Duodenal mucosa (tissue), 2 donors: ENCODE data around the gene ANKRD16.

Experiments used
- H3K27ac ChIP-seq: one replicate; pipeline ENCODE4 v1.7.0; 2013; ENCODE audit warnings: low read depth, low read length
- H3K27me3 ChIP-seq, 2 donors: one replicate each; pipeline ENCODE4 v1.7.0; 2013; ENCODE audit warnings: low read length in 2 of 2, control low read depth in 1 of 2; ENCODE audit not compliant: insufficient read depth in 2 of 2, control insufficient read depth in 1 of 2
- H3K36me3 ChIP-seq, 2 donors: one replicate each; pipeline ENCODE4 v1.7.0; 2013; ENCODE audit warnings: low read length in 2 of 2, control low read depth in 1 of 2; ENCODE audit not compliant: insufficient read depth in 2 of 2, control insufficient read depth in 1 of 2
- H3K4me1 ChIP-seq, 2 donors: one replicate each; pipeline ENCODE4 v1.7.0; 2013; ENCODE audit warnings: low read length in 2 of 2, control low read depth in 1 of 2; ENCODE audit not compliant: insufficient read depth in 2 of 2, control insufficient read depth in 1 of 2
- H3K4me3 ChIP-seq, 2 donors: one replicate each; pipeline ENCODE4 v1.7.0; 2013; ENCODE audit warnings: low read length in 2 of 2, low read depth in 1 of 2
- H3K9ac ChIP-seq, 2 donors: one replicate each; pipeline ENCODE4 v1.7.0; 2013; ENCODE audit warnings: low read length in 2 of 2, low read depth in 1 of 2
- H3K9me3 ChIP-seq, 2 donors: one replicate each; pipeline ENCODE4 v1.7.0; 2013; ENCODE audit warnings: low read length in 2 of 2, control low read depth in 1 of 2; ENCODE audit not compliant: control insufficient read depth in 1 of 2

The ANKRD16 gene

DNA sequence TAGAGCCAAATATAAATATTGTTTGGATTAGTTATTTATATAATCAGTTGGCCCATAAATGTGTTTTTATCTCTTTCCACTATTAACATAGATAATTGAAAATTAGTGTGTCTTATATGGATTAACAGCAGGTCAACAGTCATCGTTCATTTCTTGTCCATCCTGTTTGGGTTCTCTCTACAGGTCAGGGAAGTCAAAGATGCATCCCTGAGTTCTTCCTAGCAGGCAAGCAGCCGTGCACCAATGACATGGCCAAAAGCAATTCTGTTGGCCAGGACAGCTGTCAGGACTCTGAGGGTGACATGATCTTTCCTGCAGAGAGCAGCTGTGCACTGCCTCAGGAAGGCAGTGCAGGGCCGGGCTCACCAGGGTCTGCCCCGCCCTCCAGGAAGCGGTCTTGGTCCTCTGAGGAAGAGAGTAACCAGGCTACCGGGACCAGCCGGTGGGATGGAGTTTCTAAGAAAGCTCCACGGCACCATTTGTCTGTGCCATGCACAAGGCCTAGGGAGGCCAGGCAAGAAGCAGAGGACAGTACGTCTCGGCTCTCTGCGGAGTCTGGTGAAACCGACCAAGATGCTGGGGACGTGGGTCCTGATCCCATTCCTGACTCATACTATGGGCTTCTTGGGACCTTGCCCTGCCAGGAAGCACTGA is 16.3 kb upstream of the ANKRD16 start:
- H3K27ac ChIP-seq: no peak overlapping the region
- peak overlapping the region in 1 of 2 donors; percentile 28 for H3K4me3 ChIP-seq
- H3K36me3 ChIP-seq: peaks cover 24 to 42% of the 10 kb centered on the region in 2 donors
- no peak overlapping the region for H3K9ac ChIP-seq
- peaks cover 8 to 15% of the 10 kb centered on the region in 2 donors for H3K4me1 ChIP-seq
- H3K9me3 ChIP-seq: no peaks in the 10 kb centered on the region
- H3K27me3 ChIP-seq: no peaks in the 10 kb centered on the region

- peaks cover 12 to 24% of the 10 kb centered on the region in 2 donors for H3K36me3 ChIP-seq
- H3K9me3 ChIP-seq: no peaks in the 10 kb centered on the region
- H3K4me1 ChIP-seq: peaks cover 8 to 15% of the 10 kb centered on the region in 2 donors
- H3K9ac ChIP-seq: no peak overlapping the region
- no peaks in the 10 kb centered on the region for H3K27me3 ChIP-seq
- no peak overlapping the region for H3K4me3 ChIP-seq
- no peak overlapping the region for H3K27ac ChIP-seq
These were observed 14.5 kb upstream of the ANKRD16 start for GRCh38 chr10:5904227-5904626.

DNA sequence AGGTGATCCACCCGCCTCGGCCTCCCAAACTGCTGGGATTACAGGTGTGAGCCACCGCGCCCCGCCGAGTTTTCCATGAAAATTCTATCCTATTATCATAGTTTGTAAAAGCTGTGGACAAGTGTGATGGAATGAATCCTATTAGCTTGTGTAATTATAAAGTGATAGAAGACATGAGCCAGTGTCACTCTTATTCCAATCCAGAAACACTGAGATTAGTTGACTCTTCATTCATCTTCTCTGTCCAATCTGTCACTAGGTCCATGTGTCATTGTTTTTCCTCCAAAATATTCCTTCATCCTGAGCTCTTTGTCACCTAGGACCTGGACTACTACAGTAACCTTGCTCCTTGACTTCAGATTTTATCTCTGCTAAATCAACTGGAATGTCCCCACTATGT is 13.9 kb upstream of the ANKRD16 start:
- no peak overlapping the region for H3K4me3 ChIP-seq
- H3K9ac ChIP-seq: no peak overlapping the region
- H3K4me1 ChIP-seq: peaks cover 8 to 15% of the 10 kb centered on the region in 2 donors
- H3K36me3 ChIP-seq: peaks cover 7 to 20% of the 10 kb centered on the region in 2 donors
- no peak overlapping the region for H3K27ac ChIP-seq
- H3K9me3 ChIP-seq: no peaks in the 10 kb centered on the region
- no peaks in the 10 kb centered on the region for H3K27me3 ChIP-seq

GRCh38 chr10:5902511-5903274 is 13.0 kb upstream of the ANKRD16 start:
- H3K4me1 ChIP-seq: peaks cover 8 to 15% of the 10 kb centered on the region in 2 donors
- peaks cover 7 to 24% of the 10 kb centered on the region in 2 donors for H3K36me3 ChIP-seq
- H3K27ac ChIP-seq: no peak overlapping the region
- H3K4me3 ChIP-seq: no peak overlapping the region
- no peaks in the 10 kb centered on the region for H3K27me3 ChIP-seq
- peaks cover 0 to 4% of the 10 kb centered on the region in 2 donors for H3K9me3 ChIP-seq
- no peak overlapping the region for H3K9ac ChIP-seq

DNA sequence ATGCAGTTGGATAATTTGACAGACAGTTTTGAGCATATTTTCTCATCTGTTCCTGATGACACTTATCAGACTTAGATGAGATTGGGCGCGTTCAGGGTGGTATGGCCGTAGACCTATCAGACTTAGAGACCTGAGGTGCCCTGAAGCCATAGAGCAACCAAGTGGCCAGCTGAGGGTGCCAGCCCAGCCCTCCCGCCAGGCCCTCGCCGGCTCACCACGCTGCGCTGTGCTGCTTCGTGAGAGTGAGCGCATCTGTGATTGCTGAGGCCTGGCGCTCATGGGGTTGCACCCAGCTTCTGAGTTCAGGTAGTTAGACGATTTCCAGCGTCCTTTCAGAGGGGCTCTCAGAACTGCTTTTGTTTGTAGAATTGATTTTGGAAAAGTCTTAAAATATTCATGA is 10.6 kb upstream of the ANKRD16 start:
- H3K9ac ChIP-seq: no peak overlapping the region
- H3K9me3 ChIP-seq: peaks cover 0 to 4% of the 10 kb centered on the region in 2 donors
- no peak overlapping the region for H3K27ac ChIP-seq
- H3K4me3 ChIP-seq: no peak overlapping the region
- H3K4me1 ChIP-seq: peaks cover 7 to 8% of the 10 kb centered on the region in 2 donors
- peaks cover 0 to 22% of the 10 kb centered on the region in 2 donors for H3K36me3 ChIP-seq
- no peaks in the 10 kb centered on the region for H3K27me3 ChIP-seq

DNA sequence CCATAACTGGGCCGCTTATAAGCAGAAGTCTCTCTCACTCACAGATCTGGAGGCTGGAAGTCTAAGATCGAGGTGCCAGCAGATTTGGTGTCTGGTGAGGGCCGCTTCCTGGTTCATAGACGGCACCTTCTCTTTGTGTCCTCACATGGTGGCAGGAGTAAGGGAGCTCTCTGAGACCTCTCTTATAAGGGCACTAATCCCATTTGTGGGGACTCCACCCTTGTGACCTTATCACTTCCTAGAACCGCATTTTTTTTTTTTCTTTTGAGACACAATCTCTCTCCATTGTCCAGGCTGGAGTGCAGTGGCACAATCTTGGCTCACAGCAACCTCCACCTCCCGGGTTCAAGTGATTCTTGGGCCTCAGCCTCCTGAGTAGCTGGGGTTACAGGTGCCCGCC is 8.5 kb upstream of the ANKRD16 start:
- Histone ChIP-seq H3K9ac (no peak overlapping the region), H3K36me3 (peaks cover 7 to 38% of the 10 kb centered on the region in 2 donors), H3K4me3 (no peak overlapping the region), H3K4me1 (peaks cover 4 to 12% of the 10 kb centered on the region in 2 donors), H3K9me3 (peaks cover 0 to 4% of the 10 kb centered on the region in 2 donors), H3K27ac (no peak overlapping the region), H3K27me3 (no peaks in the 10 kb centered on the region)

GRCh38 chr10:5897504-5897903 is 7.8 kb upstream of the ANKRD16 start:
- no peak overlapping the region for H3K27ac ChIP-seq
- H3K9me3 ChIP-seq: peaks cover 0 to 4% of the 10 kb centered on the region in 2 donors
- no peak overlapping the region for H3K4me3 ChIP-seq
- no peaks in the 10 kb centered on the region for H3K27me3 ChIP-seq
- peaks cover 9 to 12% of the 10 kb centered on the region in 2 donors for H3K4me1 ChIP-seq
- H3K9ac ChIP-seq: no peak overlapping the region
- peaks cover 7 to 38% of the 10 kb centered on the region in 2 donors for H3K36me3 ChIP-seq

GRCh38 chr10:5897053-5897340 is 7.3 kb upstream of the ANKRD16 start:
- peaks cover 7 to 38% of the 10 kb centered on the region in 2 donors for H3K36me3 ChIP-seq
- H3K27ac ChIP-seq: no peak overlapping the region
- H3K9ac ChIP-seq: no peak overlapping the region
- no peaks in the 10 kb centered on the region for H3K27me3 ChIP-seq
- H3K9me3 ChIP-seq: peaks cover 0 to 4% of the 10 kb centered on the region in 2 donors
- H3K4me1 ChIP-seq: peaks cover 9 to 17% of the 10 kb centered on the region in 2 donors
- no peak overlapping the region for H3K4me3 ChIP-seq

DNA sequence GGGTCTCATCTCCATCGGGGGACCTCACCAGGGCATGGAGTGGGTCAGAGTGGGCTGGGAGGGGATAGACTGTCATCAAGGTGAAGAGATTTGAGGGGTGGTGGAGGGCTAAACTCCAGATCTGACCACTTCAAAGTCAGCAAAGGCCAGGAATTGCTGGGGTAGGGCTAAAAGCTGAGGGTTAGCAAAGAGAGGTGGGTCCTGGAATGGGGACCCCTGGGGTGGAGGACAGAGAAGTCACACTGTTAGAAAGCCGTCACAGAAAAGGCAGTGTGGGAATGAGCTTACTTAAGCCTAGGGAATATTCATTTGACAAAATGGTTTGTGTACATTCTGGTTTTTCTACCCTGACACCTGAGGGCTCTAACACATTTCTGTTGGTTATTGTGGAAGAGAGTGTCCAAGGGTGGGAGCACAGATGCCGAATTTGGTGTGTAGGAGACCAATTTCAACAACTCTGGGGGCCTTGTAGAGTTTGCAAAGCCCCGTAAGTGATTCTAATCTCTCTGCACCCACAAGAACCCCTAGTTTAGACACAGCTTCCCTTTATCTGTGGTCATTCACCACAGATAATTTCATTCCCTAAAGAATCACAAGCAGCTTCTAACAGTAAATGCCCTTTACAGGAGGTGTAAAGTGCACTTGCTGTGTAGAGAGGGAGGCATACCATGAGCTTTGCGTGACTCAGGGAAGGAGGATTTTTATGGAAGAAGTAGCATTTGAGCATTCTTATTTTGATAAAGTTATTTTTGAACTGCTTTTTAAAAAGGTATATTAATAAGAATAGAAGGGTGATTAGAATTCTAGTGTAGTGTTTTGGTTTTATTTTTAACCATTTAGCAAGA is 6.7 kb upstream of the ANKRD16 start:
- Histone ChIP-seq H3K9me3 (peaks cover 0 to 4% of the 10 kb centered on the region in 2 donors), H3K4me3 (peak overlapping the region in 1 of 2 donors; percentile 6), H3K36me3 (peaks cover 7 to 38% of the 10 kb centered on the region in 2 donors), H3K27ac (no peak overlapping the region), H3K4me1 (peaks cover 14 to 21% of the 10 kb centered on the region in 2 donors), H3K9ac (no peak overlapping the region), H3K27me3 (no peaks in the 10 kb centered on the region)

DNA sequence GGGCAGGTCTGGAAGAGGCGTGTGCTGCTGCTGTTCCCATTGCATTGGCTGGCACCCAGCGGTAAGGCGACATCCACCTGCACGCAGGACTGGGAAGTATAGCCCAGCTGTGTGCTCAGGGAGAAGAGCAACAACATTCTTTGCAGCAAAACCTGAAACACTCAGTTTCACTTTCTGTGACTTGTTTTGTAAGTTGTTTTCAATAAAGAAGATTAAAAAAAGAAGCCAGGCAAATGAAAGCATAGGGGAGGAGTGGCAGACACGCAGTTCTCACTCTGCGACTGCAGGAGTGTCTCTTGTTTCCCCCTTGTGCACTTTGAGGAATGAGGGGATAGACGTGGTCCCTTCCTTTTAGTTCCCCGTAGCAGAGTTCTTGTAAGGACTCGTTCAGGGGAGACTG is 6.1 kb upstream of the ANKRD16 start:
- Histone ChIP-seq H3K4me3 (peak overlapping the region in 1 of 2 donors; percentile 6), H3K9ac (no peak overlapping the region), H3K27ac (no peak overlapping the region), H3K36me3 (peaks cover 7 to 38% of the 10 kb centered on the region in 2 donors), H3K4me1 (peaks cover 20 to 27% of the 10 kb centered on the region in 2 donors), H3K9me3 (peaks cover 0 to 4% of the 10 kb centered on the region in 2 donors), H3K27me3 (no peaks in the 10 kb centered on the region)
